Stimulated activated CD8-positive, alpha-beta memory T cell treated with anti-CD3 and anti-CD28 coated beads, Interleukin-15, amount 100 ng/mL, for 24 hours (primary cell): Measurements from ENCODE around the gene OBI1.

Experiments used
- DNase-seq: peaks from one replicate; pipeline ENCODE4 v3.0.0-alpha.2; 2020; ENCODE audit warnings: low read depth

OBI1 gene

DNA sequence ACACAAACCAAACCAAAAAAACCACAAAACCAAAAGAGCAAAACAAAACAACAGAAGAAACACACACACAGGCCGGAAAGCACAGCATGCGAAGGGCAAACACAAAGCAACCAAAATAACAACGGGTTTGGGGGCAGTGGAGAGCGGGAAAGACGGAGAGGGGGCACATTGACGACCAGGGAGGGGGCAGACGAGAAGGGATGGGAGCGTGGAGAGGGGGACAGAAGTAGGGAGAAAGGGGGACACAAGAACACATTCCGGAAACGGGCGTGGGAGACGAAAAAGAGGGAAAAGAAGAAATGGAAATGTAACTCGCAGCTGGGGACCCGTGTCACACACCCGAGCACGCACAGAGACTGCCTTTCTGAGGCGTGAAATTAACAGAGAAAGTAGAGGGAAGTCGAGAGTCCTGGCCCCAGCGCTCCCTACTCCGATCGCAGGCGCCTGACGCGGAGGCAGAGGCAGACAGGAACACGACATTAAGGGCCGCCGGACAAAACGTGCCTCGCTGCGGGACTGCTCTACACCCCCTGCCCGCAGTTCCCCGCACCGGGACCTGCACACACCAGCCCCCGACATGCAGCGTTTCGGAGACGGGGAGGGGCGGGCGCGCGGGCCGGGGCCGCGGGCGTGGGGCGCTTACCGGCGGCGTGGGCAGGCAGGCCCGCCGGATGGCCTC, 56.3 kb downstream of the OBI1 start:
- no peak for DNase-seq

DNA sequence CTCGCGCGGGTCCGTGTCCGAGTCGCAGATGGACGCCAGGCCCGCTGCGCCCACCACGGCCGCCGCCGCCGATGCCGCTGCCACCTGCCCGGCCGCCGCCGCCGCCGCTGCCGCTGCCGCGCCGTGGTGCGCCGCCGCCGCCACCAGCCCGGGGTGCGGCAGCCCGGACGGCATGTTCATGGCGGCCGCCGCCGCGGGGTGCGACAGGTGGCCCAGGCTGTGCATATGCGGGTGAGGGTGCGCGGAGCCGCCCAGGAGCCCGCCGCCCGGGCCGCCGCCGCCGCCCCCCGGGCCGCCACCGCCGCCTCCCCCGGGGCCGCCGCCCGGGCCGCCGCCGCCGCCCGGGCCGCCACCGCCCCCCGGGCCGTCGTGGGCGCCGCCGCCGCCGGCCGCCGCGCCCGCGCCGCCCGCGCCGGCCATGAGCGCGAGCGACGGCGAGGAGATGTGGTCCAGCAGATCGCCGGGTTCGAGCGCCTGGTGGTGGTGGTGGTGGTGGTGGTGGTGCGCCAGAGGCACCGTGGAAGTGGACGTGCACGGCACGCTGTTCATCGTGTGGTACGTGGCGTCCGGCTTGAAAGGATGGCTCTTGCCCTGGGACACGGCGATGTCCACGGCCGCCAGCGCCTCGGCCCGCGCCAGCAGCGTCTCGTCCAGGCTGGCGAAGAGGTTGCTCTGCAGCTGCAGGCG, 56.9 kb downstream of the OBI1 start:
- DNase-seq, result no peak

DNA sequence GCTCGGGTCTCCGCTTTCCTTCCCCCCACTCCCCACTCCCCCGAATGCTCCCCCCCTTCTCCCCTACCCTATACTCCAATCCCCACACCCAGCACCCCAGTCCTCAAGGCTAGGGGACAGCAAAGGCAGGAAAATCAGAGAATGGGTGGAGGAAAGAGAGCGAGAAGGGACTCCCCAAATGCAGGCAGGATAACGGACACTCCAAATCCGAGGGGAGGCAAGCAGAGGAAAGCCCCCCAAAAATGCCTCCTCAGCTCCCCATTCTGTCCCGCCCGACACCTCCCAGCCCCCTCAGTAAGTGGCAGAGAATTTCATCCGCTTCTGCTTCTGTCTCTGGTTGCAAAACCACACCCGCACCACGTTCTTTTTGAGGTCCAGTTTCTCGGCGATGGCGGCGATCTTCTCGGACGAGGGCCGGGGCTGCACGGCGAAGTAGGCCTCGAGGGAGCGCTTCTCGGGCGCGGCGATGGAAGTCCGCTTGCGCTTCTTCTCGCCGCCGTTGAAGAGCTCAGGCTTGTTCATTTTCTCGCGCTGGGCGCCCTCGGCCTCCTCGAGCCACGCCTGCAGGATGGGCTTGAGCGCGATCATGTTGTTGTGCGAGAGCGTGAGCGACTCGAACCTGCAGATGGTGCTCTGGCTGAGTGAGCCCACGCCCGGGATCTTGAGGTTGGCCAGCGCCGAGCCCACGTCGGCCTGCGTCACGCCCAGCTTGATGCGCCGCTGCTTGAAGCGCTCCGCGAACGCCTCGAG, 57.7 kb downstream of the OBI1 start:
- DNase-seq, result no peak

DNA sequence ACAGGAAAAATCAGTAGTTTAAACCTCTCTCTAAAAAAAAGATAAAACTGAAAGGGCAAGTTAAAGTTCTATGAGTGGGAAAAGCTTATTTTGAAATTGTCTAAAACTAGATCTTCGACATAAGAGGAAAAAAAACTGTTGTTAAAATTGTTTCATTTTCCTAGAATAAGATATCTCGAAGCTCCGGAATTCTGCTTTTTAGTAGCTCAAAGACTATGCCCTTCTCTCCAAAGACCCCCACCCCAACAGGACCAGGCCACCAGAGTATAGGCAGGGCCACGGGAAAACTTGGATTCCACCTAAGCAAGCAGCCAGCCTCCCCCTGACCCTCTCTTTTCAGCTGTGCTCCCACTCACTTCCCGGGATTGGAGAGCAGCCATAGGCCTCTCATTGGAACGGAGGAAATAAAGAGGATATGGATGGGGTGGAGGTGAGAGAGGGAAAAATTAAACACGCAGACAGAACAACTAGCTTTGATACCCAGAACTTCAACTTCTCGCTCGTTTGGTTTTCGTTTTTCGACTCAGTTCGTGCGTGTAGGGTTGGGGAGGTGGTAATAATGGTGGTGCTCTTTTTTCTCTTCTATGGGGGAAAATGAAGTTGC, 58.6 kb downstream of the OBI1 start:
- no peak for DNase-seq

DNA sequence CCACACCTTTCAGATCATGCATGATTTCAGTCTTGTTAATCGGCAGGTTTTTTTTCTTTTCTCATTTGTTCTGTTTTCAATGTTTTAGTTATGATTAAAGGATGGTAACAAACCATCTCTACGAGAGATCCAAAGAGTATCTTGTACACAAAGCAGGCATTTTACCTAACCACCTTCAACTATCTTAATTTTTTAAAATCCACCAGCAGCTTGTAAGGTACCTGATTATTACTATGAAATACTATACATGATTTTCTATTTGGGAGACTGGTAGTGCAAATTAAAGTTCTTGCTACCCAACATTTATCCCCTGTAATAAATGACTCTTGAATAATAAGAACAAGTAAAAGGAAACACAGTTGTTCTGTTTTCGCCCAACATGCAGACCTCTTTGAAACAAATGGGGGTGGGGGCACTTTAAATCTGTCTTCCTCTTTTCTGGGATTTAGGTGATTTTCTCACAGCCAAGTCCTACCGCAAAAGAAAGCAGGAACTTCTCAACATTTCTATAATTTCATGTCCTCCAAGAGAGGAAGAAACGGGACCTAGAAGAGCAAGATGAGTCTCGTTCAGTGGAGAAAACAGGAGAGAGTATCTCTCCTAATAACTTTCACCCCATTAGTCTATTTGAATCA, 59.2 kb downstream of the OBI1 start:
- no peak for DNase-seq

DNA sequence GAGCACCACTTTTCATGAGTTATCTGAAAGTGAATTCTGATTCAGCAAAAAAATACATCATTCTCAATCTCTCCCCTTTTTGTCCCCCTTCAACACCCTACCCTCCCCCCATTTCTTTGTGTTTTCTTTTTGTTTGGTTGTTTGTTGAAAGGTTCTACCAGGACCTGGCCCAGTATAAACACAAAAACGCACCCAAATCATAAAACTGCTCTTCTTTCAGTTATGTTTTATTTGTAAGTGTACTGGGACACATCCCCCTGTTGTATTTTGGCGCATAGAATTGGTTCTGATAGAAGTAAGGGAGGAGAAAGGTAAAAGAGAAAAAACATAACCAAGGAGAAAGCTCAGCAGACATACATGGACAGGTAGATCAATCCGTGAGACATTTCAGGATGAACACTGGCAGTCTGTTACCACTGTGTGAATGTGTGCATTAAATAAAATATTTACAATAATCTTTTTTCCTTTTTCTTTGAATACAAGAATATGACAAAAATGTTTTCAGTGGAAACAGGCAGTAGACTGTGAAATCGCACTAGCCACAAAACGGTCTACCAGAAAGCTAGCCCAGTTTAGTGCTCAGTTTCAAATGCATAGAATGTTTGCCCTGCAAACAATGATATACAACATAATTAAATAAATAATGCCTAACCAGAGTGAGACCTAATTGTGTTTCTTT, 59.9 kb downstream of the OBI1 start:
- DNase-seq, result no peak

DNA sequence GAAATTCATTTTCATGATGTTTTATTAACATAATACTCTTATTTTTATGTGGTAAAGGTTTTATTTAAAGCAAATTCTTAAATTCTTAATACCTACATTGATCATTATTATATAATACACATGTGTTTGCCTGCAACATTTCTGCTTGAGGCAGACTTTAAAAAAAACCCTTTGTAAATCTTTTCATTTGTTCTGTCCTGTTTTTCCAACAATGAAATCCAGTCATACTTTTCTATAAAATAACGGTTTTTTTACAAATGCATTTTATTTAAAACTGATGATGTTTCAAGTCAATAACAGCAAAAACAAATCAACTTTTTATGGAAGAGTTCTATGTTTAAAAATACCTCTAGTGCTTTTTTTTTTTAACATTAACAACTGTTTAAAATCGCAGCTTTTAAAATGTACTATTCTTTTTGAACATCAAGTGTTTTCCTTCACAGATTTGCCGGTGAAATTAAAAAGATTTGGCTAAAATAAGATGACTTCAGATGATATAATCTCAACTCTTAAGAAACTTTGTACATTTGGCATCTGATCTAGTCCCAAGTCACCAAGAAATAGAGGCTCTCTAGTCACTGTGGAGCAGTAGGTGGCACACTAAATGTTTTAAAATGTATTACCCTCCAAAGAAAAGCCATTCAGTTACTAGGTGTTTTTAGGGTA, 60.7 kb downstream of the OBI1 start:
- DNase-seq, result no peak

DNA sequence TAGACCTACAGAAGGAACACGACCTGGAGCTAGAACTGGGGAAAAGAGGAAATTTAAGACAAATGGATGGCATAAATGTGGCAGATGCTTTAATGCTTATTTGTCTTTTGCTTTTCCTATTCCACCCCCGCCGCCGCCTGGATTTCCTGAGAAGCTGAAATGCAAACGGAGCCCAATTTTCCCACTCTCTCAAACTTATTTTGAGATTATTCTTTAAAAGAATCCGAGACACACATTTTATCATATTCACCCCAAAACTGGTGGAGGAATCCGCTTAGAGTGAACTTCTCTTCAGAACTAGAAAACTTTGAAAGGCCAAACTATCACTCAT, 61.4 kb downstream of the OBI1 start:
- DNase-seq, result no peak

DNA sequence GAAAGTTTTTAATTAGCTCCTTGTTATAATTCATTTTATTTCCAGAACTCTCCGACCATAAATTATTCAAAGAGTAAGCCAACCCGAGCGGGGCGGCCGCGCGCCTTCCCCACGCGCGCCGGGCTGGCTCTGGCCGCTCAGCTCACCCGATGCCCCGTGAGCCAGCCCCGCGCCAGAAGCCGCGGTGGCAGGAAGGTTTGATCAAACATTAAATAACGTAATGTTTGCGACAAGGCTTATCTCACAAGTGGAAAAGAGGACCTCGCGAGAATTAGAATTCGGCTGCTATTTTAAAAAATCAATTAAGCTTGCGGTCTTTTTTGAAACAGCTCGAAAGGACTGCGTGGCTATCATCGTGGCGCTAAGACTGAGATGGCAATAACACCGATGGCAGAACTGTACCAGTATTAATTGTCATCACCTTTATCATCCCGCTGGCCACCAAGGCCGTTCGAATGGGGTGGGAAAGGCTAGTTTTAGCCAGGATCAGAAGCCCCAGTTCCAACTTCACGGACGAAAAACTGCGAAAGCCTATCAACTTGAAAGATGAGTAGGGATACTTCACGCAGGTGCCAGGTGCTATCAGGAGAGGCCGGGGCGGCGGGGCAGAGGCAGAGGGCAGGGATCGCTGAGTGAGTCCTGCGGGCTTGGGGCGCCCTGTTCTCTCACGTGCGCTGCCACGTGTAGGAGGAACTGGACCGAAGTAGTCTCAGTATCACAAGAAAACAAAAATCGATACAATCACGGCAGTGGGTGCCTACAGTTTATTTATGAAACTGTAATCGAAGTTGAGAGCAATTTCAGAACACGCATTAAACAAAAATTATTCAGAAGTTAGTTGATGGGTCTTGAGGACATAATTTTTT, 62.0 kb downstream of the OBI1 start:
- DNase-seq, result no peak

DNA sequence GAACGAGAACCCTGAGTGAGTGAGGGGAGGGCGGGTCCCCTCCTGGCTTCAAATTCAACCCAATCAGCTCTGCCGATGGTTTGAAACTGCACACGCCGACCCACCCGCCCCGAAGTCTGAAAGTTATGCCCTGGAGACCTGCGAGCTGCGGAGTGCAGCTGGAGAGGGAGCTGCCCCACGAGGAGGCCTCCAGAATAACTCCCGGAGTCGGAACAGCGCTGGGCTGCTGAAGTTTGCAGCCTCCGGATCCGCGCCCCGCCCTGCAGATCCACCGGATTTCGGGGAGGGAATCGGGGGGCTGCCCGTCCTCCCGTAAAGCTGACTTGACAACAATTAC, 62.6 kb downstream of the OBI1 start:
- DNase-seq, result no peak

DNA sequence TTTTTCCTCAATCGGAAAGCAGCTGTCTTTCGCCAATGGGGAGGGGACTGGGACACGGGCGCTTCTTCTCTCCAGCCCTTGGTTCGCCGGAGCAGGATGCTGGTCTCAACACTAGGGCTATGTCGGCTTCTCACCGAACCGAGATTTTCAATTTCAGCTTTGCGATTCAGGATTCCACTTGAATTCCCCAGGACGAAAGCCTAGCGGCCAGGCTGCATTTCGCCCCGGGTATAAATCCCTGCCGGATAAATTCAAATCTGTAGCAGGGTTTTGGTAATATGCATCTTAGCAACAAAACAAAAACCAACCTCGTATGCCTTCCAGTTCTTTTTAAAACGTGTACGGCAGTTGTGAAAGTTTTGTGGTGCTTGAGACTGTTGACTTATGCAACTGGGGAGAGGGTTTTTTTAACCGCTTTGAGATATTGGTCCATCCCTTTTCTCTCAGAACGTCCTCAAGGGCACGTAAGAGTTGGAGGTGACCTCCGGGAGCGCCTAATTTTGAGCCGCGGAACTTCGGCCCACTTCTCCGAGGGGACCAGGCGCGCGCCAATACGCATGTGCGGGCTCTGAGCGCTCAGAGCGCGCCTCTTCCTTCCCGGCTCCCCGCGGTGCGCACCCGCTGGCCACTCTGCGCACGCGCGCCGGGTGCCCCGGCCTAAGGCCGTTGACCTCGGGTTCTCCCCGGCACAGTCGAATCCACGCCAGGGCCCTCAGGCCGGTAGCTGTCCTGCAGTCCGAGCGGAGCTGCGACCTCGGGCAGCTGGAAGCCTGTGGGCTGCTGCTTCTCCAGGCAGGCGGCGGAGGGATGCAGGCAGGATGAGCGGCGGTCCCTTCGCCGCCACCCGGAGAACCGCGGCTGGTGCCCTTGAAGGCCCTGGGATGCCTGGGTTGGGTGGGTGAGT, 63.2 kb downstream of the OBI1 start:
- DNase-seq, result no peak

DNA sequence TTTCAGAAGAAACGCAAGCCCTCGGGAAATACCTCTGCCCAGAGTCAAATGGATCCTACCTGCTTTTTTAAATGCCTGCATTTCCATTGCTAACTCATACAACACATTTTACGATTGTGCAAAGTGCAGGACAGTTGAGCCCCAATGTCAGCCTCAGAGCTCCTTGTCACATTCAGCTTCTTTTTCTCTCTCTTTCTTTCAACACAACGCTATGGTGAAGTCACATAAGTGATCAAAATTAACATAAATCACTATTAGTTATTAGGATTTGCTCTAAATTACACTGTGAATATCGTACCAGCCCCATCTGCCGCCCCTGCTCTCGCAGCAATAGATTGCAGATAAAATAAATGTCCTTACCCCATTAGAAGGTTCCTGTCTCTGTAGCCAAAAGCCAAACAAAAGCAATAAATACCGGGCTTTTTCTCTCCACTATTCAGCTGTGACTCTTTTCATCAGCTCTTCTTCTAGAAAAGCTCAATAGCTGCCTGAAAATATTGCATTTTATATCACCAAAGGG, 64.4 kb downstream of the OBI1 start:
- no peak for DNase-seq

DNA sequence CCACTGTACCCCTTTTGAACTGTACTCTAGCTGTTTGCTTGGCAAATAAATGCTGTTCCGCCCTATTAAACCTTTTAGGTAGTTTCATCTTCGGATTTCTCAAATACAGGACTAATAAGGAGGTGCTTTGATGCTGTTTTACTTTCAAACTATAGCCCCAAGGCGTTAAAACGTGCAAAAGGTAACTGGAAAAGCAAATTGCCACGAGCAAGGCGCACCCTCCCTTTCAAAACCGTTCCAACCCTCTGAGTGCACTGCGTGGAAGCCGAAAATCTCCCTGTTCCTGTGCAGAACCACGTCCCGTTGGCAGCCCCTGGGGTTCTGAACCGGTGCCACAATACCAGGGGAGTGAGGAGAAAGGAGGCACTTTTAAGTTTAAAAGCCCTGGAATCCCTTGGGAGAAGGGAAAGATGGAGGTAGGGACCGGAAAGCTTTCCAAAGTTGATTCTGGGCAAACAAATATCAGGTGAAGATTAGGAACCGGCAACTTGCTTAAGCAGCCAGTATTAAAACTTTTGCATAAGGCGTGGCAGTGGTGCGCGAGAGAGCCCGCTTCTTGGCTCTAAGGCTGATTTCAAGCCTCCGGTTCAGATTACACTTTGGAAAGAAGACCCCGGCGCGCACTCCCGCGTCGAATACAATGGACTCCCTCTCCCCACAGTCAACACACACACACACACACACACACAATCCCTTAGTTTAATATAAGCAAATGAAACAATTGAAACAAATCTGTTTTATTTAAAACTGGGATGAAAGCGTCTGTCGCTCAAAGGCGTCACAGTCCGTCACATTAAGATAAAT, 65.1 kb downstream of the OBI1 start:
- DNase-seq, result no peak

DNA sequence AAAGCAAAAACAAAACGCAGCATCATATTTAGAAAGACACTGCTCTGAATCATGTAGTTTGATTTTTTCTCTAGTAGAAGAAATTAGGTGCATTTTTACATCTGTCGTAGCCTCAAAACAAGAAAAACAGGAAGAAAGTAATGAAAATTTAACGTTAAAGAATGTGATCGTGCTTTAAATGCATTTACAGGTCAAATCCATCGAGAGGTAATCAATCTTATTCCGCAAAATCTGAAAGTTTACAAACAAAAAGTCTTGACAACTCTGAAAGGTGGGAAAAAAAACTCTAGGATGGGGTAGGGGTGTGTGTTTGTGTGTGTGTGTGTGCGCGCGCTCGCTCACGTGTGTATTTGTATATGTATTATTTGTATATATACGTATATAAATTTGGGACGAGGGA, 65.8 kb downstream of the OBI1 start:
- DNase-seq, result no peak

DNA sequence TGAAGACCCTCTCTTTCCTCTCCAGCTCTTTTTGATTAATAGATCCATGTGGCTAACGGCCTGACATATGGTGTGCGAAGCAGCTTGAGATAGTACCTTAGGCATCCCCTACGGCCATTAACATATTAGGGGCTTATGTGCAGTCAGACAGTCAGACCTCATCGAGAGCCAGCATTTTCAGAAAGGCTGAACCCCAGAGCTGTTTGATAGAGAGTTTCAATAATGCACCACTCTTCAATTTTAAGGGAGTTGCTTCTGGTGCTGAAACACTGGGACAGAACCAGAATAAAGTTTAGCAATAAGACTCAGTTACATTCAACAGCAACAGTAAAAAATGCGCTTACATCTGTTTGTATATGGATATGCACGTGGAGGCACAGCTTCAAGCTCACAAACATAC, 66.4 kb downstream of the OBI1 start:
- no peak for DNase-seq

DNA sequence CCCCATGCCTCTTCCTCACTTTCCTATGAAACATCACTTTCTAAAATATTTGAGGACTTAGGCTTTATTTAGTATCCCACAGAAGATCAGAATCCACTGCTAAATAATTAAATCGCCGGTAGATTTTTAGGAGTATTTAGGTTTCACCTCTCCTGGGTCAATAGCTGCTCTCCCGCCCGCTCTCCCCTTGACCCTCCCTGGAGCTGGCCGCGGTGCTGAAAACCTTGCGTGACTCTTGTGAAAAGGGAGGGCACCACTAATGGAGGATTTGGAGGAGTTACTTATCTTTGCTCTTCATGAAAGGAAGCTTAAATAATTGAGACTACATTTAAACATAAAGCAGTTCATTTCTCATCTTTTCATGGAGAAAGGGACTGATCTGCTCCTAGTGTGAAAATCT, 69.7 kb downstream of the OBI1 start:
- no peak for DNase-seq

DNA sequence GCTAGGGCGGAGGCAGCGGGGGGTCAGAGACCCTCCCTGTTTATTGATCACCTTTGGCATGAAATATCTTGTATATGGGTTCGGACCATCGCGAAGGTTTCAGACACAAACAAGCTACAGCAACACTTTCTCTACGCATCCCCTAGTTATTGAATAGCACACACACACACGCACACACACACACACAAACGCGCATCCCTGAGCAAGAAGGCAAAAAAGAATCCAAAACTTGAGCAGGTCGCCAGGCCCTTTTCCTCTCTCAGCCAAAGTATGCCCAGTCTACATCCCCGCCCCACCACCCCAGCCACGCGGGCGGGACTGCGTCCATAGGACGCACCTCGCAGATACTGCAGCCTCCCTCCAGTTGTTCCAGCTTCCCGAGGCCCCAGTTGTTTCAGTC, 71.6 kb downstream of the OBI1 start:
- no peak for DNase-seq

DNA sequence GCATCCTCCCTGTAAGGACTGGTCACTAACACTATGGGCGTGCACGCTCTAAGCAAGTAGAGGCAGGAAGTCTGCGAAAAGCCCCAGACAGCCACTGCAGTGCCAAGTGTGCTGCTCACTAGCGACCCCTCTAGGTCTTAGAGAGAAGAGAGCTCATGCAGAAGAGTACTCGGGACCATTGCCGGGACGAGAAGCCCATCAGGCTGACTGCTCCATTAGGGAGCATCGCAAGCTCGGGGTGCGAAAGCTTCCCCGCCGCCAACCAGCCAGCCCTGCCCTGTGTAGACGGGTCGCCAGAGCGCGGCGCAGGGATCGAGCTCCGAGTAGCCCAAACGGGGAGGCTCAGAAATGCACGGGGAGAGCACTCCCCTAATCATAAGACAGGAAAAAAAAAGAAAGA, 72.2 kb downstream of the OBI1 start:
- no peak for DNase-seq
